HuH-7.5 (cell line): Measurements from ENCODE around the gene SPACDR.
"Not testable (repeated sequence)": the region's sequence is repeated elsewhere in the genome, so short reads cannot be mapped to it uniquely, and the experiment has no call there.

Experiments used
- DNase-seq: peaks from one replicate; pipeline ENCODE4 v3.0.0; 2011; ENCODE audit warnings: low spot score

Gene SPACDR

DNA sequence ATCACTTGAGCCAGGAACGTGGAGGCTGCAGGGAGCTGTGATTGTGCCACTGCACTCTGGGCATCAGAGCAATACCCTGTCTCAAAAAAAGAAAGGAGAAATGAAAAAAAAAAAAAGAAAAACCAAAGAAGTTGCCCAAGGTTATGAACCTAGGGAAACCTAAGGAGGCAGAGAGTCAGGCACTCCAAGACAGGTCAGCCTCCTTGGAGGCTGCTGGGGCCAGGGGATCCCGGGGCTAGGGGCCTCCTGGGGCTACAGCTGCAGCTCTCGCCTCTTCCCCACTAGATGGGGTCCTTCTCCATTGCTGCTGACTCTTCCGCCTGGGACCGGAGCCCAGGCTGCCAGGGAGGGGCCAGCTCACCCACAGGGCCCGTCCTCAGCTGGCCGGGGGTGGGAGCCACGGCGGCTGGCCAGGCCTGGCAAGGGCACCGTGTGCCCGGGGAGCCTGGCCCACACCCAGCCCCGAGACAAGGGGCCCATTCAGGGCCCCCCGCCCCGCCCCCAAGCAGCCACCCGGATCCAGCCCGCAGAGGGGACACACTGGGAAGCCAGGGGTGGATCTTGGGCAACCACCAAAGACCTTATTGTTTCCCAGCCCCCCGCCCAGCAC, 1.7 kb upstream of the SPACDR start:
- peak; percentile 97 for DNase-seq

GRCh38 chr7:100465299-100465698, 1.2 kb upstream of the SPACDR start:
- DNase-seq = no peak

GRCh38 chr7:100464791-100465190, 731 bp upstream of the SPACDR start:
- no peak for DNase-seq

- DNase-seq = no peak
These were observed 7.0 kb downstream of the SPACDR start for GRCh38 chr7:100457033-100457432.

GRCh38 chr7:100456562-100456961, 7.5 kb downstream of the SPACDR start:
- DNase-seq = no peak

- DNase-seq = no peak
These were observed 8.9 kb downstream of the SPACDR start for GRCh38 chr7:100455206-100455605.

DNA sequence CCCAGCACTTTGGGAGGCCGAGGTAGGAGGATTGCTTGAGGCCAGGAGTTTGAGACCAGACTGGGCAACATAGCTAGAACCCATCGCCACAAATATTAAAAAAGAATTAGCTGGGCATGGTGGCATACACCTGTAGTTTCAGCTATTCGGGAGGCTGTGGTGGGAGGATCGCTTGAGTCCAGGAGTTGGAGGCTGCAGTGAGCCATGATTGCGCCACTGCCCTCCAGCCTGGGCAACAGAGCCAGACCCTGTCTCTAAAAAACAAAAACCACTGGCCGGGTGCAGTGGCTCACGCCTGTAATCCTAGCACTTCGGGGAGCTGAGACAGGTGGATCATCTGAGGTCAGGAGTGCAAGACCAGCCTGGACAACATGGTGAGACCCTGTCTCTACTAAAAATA, 10.2 kb downstream of the SPACDR start:
- DNase-seq = not testable (repeated sequence)

DNA sequence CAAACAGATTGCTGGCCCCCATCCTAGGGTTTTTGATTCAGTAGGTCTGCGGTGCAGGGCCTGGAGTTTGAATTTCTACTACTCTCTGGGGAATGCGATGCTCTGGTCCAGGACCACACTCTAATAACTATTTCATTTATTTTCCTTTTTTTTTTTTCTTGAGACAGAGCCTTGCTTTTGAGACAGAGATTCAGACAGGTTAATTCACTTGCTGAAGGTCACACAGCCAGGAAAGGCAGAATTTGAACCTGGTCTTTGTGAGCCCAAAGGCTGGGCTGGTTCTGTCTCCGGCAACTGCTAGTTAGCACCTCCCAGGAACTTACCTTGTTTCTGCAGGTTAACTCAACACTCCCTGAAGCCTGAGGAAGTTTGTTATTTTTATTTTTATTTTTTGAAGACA, 11.5 kb downstream of the SPACDR start:
- DNase-seq = no peak

GRCh38 chr7:100449190-100449795, 14.8 kb downstream of the SPACDR start:
- no peak for DNase-seq

DNA sequence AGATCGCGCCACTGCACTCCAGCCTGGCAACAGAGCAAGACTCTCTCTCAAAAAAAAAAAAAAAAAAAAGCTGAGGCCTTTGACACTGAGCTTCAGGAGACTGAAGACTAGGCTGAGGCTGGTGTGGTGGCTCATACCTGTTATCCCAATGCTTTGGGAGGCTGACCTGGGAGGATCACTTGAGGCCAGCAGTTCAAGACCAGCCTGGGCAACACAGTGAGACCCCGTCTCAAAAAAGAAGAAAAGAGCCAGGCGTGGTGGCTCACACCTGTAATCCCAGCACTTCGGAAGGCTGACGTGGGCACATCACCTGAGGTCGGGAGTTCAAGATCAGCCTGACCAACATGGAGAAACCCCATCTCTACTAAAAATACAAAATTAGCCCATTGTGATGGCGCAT, 16.7 kb downstream of the SPACDR start:
- DNase-seq = not testable (repeated sequence)

DNA sequence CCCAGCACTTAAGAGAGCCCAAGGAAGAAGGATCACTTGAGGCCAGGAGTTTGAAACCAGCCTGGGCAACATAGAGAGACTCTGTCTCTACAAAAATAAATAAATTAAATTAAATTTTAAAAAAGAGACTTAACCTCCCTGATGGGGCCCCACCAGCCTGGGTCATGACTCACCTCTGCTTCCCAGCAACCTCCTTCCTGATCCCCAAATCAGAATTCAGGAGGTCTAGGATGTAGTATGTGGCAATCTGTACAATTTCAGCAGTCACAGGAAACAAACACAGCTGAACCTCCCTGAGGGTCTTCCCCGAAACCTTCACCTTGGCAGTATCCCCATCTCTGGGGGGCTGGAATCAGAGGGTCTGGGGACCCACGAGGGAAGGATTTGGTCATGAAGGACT, 18.0 kb downstream of the SPACDR start:
- no peak for DNase-seq

- peak; percentile 67 for DNase-seq
These were observed 19.5 kb downstream of the SPACDR start for GRCh38 chr7:100444311-100445278.

DNA sequence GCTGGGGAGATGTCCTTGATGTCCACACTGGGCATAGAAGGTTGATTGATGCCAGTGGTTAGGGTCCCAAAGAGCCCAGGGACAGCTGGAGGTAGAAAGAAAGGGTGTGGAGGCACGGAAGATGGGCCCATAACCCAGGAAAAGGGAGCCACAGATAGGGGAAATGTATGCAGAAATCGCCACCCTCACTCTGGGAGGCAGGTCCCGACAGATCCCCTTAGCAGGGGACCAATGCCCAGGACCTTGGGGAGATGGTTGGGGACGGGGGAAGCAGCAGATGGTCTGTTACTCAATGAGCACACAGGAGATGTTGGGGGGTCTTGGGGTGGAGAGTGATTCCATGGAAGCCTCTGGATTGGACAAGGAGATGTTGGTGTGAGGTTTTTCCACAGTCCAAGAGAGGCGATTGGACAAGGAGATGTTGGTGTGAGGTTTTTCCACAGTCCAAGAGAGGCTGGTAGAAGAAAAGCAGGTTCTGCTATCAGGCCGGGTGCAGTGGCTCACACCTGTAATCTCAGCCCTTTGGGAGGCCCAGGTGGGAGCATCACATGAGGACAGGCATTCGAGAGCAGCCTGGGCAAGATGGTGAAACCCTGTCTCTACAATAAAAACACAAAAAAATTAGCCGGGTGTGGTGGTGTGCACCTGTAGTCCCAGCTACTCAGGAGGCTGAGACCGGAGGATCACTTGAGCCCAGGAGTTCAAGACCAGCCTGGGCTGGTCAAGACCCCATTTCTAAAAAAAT, 20.8 kb downstream of the SPACDR start:
- DNase-seq = no peak

- DNase-seq = no peak
These were observed 22.2 kb downstream of the SPACDR start for GRCh38 chr7:100441641-100442535.

DNA sequence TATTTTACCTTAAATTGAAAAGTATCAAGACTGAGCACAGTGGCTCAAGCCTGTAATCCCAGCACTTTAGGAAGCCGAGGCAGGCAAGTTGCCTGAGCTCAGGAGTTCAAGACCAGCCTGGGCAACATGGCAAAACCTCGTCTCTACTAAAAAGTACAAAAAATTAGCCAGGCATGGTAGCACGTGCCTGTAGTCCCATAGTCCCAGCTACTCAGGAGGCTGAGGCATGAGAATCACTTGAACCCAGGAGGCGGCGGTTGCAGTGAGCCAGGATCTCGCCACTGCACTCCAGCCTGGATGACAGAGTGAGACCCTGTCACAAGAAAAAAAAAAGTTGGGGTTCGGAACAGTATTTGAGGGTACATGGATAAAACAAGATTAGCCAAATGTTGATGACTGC, 24.8 kb downstream of the SPACDR start:
- DNase-seq = not testable (repeated sequence)

GRCh38 chr7:100438731-100439130, 25.3 kb downstream of the SPACDR start:
- DNase-seq = not testable (repeated sequence)

GRCh38 chr7:100438172-100438571, 25.9 kb downstream of the SPACDR start:
- DNase-seq = no peak

DNA sequence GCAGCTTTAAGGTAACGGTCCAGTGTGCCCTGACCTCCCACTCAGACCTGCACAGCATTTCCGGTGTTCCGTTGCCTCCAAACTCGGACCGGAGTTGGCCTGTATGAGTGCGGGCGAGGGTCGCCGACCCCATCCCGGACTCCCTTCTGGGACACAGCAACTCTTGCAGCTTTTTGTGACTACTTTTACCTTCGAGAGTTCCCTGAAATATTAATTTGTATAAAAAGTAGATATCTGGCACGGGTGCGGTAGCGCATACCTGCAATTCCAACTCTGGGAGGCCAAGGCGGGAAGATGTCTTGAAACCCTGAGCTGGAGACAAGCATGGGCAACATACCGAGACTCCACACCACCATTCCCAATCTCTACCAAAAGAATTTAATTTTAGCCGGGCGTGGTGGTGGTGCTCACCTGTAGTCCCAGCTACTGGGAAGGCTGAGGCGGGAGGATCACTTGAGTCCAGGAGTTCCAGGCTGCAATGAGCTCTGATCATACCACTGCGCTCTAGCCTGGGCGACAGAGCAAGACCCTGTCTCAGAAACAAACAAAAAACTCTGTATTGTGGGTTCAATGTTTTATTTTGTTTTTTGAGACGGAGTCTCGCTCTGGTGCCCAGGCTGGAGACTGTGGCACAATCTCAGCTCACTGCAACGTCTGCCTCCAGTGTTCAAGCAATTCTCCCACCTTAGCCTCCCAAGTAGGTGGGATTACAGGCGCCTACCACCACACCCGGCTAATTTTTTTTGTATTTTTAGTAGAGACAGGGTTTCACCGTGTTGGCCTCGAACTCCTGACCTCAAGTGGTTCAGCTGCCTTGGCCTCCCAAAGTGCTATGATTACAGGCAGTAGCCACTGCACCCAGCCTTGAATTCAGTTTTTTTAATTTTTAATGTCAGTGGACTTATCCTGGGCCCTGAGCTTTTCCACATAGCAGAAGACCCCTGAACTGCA, 26.6 kb downstream of the SPACDR start:
- DNase-seq = no peak

GRCh38 chr7:100435401-100436304, 28.4 kb downstream of the SPACDR start:
- DNase-seq = peak; percentile 58
